Measurements from ENCODE around the gene C12orf60.

DNA sequence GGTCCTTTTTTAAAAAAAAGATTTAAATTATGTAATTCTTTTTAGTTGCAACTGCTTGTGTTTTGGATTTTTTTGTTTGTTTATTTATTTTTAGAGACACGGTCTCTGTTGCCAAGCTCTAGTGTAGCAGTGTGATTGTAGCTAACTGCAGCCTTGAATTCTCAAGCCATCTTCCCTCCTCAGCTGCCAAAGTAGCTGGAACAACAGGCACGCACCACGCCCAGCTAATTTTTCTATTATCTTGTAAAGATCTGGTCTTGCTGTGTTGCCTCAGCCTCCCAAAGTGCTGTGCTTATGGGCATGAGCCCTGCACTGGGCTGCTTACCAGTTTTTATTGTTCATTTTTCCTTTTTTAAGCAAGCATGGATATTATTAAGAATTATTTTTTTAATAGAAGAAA is 50.5 kb downstream of the C12orf60 start:
- no peak for TF ChIP-seq CTCF (IDR thresholded peaks at IDR 0.05; ENCODE audit: control extremely low read depth in 1 of 3, insufficient read depth in 1 of 3, low read depth in 1 of 3, low read length in 3 of 3)
- TF ChIP-seq POLR2A (IDR thresholded peaks at IDR 0.05; ENCODE audit: control extremely low read depth in 1 of 2, low read depth in 2 of 2, low read length in 2 of 2), result no peak
- no peak for TF ChIP-seq TAF1 (IDR thresholded peaks at IDR 0.05; ENCODE audit: low read depth, low read length)
- TF ChIP-seq NRF1 (IDR thresholded peaks at IDR 0.05; ENCODE audit: low read depth, low read length), result no peak
- no peak for TF ChIP-seq ATF3 (IDR thresholded peaks at IDR 0.05; ENCODE audit: insufficient read depth, low read depth, low read length)
- TF ChIP-seq, protein P1, sequence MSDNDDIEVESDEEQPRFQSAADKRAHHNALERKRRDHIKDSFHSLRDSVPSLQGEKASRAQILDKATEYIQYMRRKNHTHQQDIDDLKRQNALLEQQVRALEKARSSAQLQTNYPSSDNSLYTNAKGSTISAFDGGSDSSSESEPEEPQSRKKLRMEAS (IDR thresholded peaks at IDR 0.05), result no peak
- TF ChIP-seq POLR2AphosphoS5 (IDR thresholded peaks at IDR 0.05; ENCODE audit: low read depth, low read length), result no peak
- no peak for TF ChIP-seq PHF8 (conservative IDR thresholded peaks at IDR 0.05; ENCODE audit: low read depth, low read length)
- no peak for TF ChIP-seq TAF7 (optimal IDR thresholded peaks at IDR 0.05; ENCODE audit: borderline replicate concordance, low read depth, low read length)
- TF ChIP-seq SP1 (IDR thresholded peaks at IDR 0.05; ENCODE audit: low read depth, low read length), result no peak

Measured in H1 (cell line).